ENCODE results near the gene SUCO. TPM values are rescaled to one million over a fixed set of nuclear protein-coding genes. Genes with fewer than 3 reads are reported as not detected.

Gene SUCO
- total RNA-seq, 4 donors from 2014 or later: 18.6 to 26.9 (median 23.4) TPM

DNA sequence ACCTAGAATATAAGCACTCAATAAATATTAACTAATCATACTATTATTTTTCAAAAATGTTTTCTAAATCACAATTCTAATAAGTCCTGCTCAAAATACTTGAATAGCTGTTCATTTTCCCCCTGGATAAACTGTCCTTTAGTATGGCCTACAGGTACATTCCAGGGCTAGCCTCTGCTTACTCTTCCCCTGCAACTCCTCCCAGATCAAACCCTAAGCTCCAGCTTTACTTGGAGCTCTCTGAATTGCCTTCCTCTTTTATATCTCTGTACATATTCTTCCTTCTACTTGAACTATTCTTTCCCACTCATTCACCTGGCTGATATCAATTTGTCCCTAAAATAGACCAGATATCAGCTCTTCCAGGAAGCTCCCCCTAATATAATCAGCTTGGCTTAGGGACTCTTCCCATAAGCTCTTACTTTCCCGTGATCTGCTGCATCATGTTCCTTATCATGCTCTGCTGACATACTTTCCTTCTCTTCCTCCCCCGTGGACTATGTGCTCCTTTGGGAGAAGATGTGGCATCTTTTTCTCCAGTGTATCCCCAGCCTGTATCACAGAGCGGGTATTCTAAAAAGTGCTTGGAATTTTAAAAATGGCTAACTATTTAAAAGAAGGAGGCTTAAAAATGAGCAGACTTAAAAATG, 46.0 kb upstream of the SUCO start:
- 68% methylated on average over 3 of the region's 3 CpGs for WGBS, 2 donors
- Histone ChIP-seq H3K27me3 (no peaks in the 10 kb centered on the region), H3K4me1 (peaks cover 0 to 20% (median 3%) of the 10 kb centered on the region in 3 donors), H3K9me3 (no peaks in the 10 kb centered on the region), H3K4me3 (no peak overlapping the region), H3K36me3 (no peaks in the 10 kb centered on the region), H3K27ac (no peak overlapping the region)
- no peak for DNase-seq
- intact Hi-C loops (cut with DNase I): no loop called here
- TF ChIP-seq, protein P1, sequence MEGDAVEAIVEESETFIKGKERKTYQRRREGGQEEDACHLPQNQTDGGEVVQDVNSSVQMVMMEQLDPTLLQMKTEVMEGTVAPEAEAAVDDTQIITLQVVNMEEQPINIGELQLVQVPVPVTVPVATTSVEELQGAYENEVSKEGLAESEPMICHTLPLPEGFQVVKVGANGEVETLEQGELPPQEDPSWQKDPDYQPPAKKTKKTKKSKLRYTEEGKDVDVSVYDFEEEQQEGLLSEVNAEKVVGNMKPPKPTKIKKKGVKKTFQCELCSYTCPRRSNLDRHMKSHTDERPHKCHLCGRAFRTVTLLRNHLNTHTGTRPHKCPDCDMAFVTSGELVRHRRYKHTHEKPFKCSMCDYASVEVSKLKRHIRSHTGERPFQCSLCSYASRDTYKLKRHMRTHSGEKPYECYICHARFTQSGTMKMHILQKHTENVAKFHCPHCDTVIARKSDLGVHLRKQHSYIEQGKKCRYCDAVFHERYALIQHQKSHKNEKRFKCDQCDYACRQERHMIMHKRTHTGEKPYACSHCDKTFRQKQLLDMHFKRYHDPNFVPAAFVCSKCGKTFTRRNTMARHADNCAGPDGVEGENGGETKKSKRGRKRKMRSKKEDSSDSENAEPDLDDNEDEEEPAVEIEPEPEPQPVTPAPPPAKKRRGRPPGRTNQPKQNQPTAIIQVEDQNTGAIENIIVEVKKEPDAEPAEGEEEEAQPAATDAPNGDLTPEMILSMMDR (IDR thresholded peaks at IDR 0.05): no peak
- no peak for TF ChIP-seq POLR2A (IDR thresholded peaks at IDR 0.05)

DNA sequence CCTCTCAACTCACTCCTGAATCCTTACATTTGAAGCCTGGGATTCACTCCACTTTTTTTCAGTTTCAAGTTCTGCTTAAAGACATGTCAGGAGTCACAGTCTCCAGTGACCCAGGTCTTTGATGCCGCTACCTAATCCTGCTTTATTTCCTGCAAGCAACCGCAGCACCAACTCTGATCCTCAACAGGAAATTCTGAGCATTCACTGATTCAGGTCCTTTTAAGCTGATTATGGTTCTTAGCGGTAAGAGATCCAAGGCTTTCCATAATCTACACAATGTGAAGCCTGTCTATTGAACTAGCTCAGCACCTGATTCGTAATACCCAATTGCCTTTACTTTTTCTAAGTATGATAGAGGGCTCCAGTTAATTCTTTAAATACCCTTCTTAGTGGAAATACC, 45.4 kb upstream of the SUCO start:
- TF ChIP-seq, protein P1 (IDR thresholded peaks at IDR 0.05): no peak
- TF ChIP-seq POLR2A (IDR thresholded peaks at IDR 0.05): no peak
- no peaks in the 10 kb centered on the region for H3K27me3 ChIP-seq
- intact Hi-C loops (cut with DNase I): no loop called here
- H3K9me3 ChIP-seq: no peaks in the 10 kb centered on the region
- DNase-seq: no peak
- no peaks in the 10 kb centered on the region for H3K36me3 ChIP-seq
- H3K27ac ChIP-seq: no peak overlapping the region
- WGBS, 2 donors: 62 to 76% methylated on average over 4 of the region's 4 CpGs
- H3K4me1 ChIP-seq: peaks cover 0 to 20% (median 3%) of the 10 kb centered on the region in 3 donors
- no peak overlapping the region for H3K4me3 ChIP-seq

DNA sequence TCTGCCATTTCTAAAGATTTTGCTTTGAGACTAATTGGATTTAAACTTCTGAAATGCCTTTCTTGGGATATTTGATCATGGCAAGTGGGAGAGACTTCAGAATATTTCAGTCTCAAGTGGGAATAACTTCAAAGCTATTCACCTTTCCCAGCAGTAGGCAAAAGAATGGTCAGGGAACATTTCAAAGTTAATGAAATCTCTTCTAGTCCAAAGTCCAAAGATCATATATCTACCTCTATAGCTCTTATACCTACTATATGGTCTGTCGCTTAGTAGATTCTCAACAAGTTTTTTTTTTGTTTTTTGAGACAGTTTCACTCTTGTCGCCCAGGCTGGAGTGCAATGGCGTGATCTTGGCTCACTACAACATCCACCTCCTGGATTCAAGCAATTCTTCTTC, 44.6 kb upstream of the SUCO start:
- H3K9me3 ChIP-seq: no peaks in the 10 kb centered on the region
- H3K4me3 ChIP-seq: no peak overlapping the region
- intact Hi-C loops (cut with DNase I): no loop called here
- DNase-seq: no peak
- peaks cover 0 to 19% (median 3%) of the 10 kb centered on the region in 3 donors for H3K4me1 ChIP-seq
- H3K27ac ChIP-seq: no peak overlapping the region
- no peaks in the 10 kb centered on the region for H3K36me3 ChIP-seq
- H3K27me3 ChIP-seq: no peaks in the 10 kb centered on the region
- TF ChIP-seq, protein P1 (IDR thresholded peaks at IDR 0.05): no peak
- no peak for TF ChIP-seq POLR2A (IDR thresholded peaks at IDR 0.05)
- 93 to 98% methylated on average over 3 of the region's 3 CpGs for whole genome bisulfite sequencing, 2 donors

DNA sequence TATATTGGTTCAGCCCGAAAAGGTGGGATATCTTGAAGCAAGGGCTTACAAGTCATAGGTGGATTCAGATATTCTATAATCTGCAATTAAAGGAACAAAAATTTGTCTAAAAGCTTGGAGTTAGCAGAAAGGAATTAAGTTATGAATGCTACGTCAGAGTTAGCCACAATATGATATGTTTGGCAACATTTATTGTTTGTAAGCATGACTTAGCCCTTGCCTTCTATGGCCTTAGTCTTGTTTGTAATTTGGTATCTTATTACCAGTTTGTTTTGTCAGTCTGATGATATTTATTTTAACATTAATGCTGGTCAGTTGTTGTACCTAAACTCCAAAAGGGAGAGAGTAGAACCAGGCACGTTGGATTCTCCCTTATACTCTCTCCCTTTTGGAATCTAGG, 43.1 kb upstream of the SUCO start:
- intact Hi-C loops (cut with DNase I): no loop called here
- no peaks in the 10 kb centered on the region for H3K36me3 ChIP-seq
- no peak for DNase-seq
- 71 to 78% methylated on average over 3 of the region's 3 CpGs for WGBS, 2 donors
- H3K4me3 ChIP-seq: no peak overlapping the region
- peaks cover 0 to 5% (median 0%) of the 10 kb centered on the region in 3 donors for H3K4me1 ChIP-seq
- no peaks in the 10 kb centered on the region for H3K9me3 ChIP-seq
- TF ChIP-seq POLR2A (IDR thresholded peaks at IDR 0.05): no peak
- TF ChIP-seq, protein P1 (IDR thresholded peaks at IDR 0.05): no peak
- no peaks in the 10 kb centered on the region for H3K27me3 ChIP-seq
- H3K27ac ChIP-seq: no peak overlapping the region

DNA sequence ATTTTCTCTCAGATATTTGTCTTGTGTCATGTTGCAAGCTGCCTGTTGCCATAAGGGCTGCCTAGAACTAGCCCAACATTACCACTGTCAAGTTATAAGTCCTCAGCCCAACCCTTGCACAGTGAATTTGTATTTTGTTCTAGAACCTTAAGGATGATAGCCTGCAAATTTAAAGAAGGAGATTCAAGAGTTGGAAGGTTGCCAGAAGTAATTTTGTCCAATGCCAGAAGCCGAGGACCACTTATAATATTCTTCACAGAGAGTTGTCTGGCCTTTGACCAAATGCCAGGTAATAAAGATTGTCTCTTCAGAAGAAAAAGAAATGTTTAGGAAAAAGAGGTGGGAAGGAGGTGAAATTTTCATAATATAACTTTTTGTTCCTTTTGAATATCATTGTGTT, 40.5 kb upstream of the SUCO start:
- Histone ChIP-seq H3K4me3 (no peak overlapping the region), H3K36me3 (no peaks in the 10 kb centered on the region), H3K27ac (no peak overlapping the region), H3K27me3 (no peaks in the 10 kb centered on the region), H3K9me3 (no peaks in the 10 kb centered on the region), H3K4me1 (peaks cover 4 to 16% (median 5%) of the 10 kb centered on the region in 3 donors)
- intact Hi-C loops (cut with DNase I): no loop called here
- no peak for DNase-seq
- WGBS, 2 donors: 85 to 91% methylated on average over 1 of the region's 1 CpG
- no peak for TF ChIP-seq POLR2A (IDR thresholded peaks at IDR 0.05)
- TF ChIP-seq, protein P1 (IDR thresholded peaks at IDR 0.05): no peak
